CD4-positive, alpha-beta T cell (primary cell): Measurements from ENCODE around the gene TRAK1. TPM values are rescaled to one million over a fixed set of nuclear protein-coding genes. Genes with fewer than 3 reads are reported as not detected.

ENCODE experiments used
- ATAC-seq: fragments of 200-7000 bp; cut with Tn5 transposase; one replicate; pipeline ENCODE4 v1.10.0; 2022; ENCODE audit warnings: mild to moderate bottlenecking; ENCODE audit not compliant: poor library complexity
- CTCF ChIA-PET: fragments of 350-600 bp; sonication (Branson Sonifier 250); formaldehyde crosslinking; loops from one replicate; lab custom pipeline; 2021; ENCODE audit warnings: antibody characterized with exemption, inconsistent platforms; lab: Charles Lee
- POLR2A ChIA-PET: fragments of 350-600 bp; sonication (Branson Sonifier 250); formaldehyde crosslinking; loops from one replicate; lab custom pipeline; 2021; ENCODE audit warnings: antibody characterized with exemption, inconsistent platforms; lab: Charles Lee
- DNase-seq, 14 experiments: peaks; one replicate each; pipeline ENCODE4 v3.0.0-alpha.2; 2013 to 2020; ENCODE audit warnings: mixed read lengths in 2 of 14
- H3K27ac ChIP-seq, 2 donors: one replicate each; pipeline versions ENCODE4 v1.5.1 to v1.7.0; 2013; ENCODE audit warnings: low read length in 2 of 2, low read depth in 1 of 2, mild to moderate bottlenecking in 1 of 2
- H3K27me3 ChIP-seq, 2 experiments: 1 replicate in 1 of 2; 2 replicates in 1 of 2; pipeline versions ENCODE4 v1.6.1 to v1.7.0; 2013; ENCODE audit warnings: low read length in 2 of 2, control low read depth in 1 of 2, mild to moderate bottlenecking in 1 of 2, moderate library complexity in 1 of 2; ENCODE audit not compliant: insufficient read depth in 2 of 2, control insufficient read depth in 1 of 2
- H3K36me3 ChIP-seq: one replicate; pipeline ENCODE4 v1.6.1; 2013; ENCODE audit warnings: low read length, control low read depth; ENCODE audit not compliant: insufficient read depth
- H3K4me1 ChIP-seq: one replicate; pipeline ENCODE4 v1.6.1; 2013; ENCODE audit warnings: low read length, control low read depth; ENCODE audit not compliant: insufficient read depth
- H3K4me3 ChIP-seq: one replicate; pipeline ENCODE4 v1.5.1; 2013; ENCODE audit warnings: mild to moderate bottlenecking, low read length, moderate library complexity
- H3K9me3 ChIP-seq, 2 experiments: 1 replicate in 1 of 2; 2 replicates in 1 of 2; pipeline versions ENCODE4 v1.6.1 to v1.7.0; 2013; ENCODE audit warnings: low read length in 2 of 2, mild to moderate bottlenecking in 2 of 2, control low read depth in 1 of 2, moderate library complexity in 1 of 2; ENCODE audit not compliant: control insufficient read depth in 1 of 2, insufficient read depth in 1 of 2
- H3K27ac Mint-ChIP-seq: one replicate; pipeline ENCODE4 v1.8.0; 2020; ENCODE audit warnings: mixed read lengths
- H3K27me3 Mint-ChIP-seq: one replicate; pipeline ENCODE4 v1.8.0; 2021; ENCODE audit warnings: mixed read lengths
- H3K36me3 Mint-ChIP-seq: one replicate; pipeline ENCODE4 v1.8.0; 2021; ENCODE audit warnings: low read depth, mixed read lengths
- H3K4me1 Mint-ChIP-seq: one replicate; pipeline ENCODE4 v1.8.0; 2021; ENCODE audit warnings: low read depth, mixed read lengths
- H3K4me3 Mint-ChIP-seq: one replicate; pipeline ENCODE4 v1.8.0; 2020; ENCODE audit warnings: mild to moderate bottlenecking, mixed read lengths
- H3K9me3 Mint-ChIP-seq: one replicate; pipeline ENCODE4 v1.8.0; 2020; ENCODE audit warnings: mixed read lengths
- intact Hi-C, 2 experiments: fragments of 100-400 bp; cut with DNase I in 1 of 2; cut with micrococcal nuclease in 1 of 2; formaldehyde crosslinking; loops; one replicate each; pipeline versions ENCODE4 v1.15.1 to v1.9.0; 2023 to 2025; cut with DNase I, micrococcal nuclease
- total RNA-seq, 174 experiments: library from RNA in 2 of 174; stranded (reverse) in 2 of 174; gene quantifications; one replicate each; pipeline ENCODE4 v1.2.3 and lab custom pipeline; 2021 to 2026
- TF ChIP-seq, protein P1 (sequence below): fragments of 200-600 bp; IDR thresholded peaks from one replicate; pipeline ENCODE4 v1.8.0; 2022; ENCODE audit warnings: antibody characterized with exemption, mild to moderate bottlenecking

Gene TRAK1
- total RNA-seq, 2 experiments from 2014 or later: 16.0 to 16.7 TPM

DNA sequence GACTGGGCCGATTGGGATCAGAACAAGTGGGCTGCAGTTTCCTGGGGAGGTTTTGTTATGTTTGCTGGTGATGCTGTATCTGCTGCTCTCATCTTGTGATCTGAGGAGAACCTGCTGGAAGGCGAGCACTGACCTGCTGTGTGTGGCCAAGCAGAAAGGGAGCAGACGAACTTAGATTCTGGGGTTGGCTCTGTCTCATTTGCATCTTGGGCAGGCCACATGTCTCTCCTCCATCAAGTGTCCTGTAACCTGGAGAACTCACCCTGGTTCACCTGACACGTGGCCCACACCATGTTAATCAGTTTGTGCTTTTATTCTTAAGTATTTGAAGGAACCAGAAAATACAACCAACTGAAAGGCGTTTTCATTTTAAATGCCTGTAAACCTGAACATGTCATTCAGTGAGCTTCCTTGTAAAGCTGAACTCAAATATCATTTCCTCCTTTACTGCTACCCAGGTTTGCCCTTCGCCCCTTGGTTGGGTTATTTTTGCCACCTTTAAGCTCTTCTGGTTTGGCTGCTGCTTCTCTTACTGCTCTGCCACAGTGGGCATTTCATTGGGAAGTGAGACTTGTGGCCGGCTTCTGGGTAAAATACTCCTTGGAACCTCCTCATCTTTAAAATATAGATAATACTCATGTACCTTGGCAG is 33.5 kb upstream of the TRAK1 start:
- TF ChIP-seq, protein P1, sequence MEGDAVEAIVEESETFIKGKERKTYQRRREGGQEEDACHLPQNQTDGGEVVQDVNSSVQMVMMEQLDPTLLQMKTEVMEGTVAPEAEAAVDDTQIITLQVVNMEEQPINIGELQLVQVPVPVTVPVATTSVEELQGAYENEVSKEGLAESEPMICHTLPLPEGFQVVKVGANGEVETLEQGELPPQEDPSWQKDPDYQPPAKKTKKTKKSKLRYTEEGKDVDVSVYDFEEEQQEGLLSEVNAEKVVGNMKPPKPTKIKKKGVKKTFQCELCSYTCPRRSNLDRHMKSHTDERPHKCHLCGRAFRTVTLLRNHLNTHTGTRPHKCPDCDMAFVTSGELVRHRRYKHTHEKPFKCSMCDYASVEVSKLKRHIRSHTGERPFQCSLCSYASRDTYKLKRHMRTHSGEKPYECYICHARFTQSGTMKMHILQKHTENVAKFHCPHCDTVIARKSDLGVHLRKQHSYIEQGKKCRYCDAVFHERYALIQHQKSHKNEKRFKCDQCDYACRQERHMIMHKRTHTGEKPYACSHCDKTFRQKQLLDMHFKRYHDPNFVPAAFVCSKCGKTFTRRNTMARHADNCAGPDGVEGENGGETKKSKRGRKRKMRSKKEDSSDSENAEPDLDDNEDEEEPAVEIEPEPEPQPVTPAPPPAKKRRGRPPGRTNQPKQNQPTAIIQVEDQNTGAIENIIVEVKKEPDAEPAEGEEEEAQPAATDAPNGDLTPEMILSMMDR: no peak
- no peak for DNase-seq
- no peaks in the 10 kb centered on the region for H3K27me3 ChIP-seq
- no peaks in the 10 kb centered on the region for H3K9me3 ChIP-seq
- Mint-ChIP-seq H3K4me3 (no peak overlapping the region), H3K27ac (no peak overlapping the region), H3K36me3 (no peaks in the 10 kb centered on the region), H3K4me1 (peaks cover 14% of the 10 kb centered on the region), H3K27me3 (no peaks in the 10 kb centered on the region), H3K9me3 (no peaks in the 10 kb centered on the region)
- ATAC-seq: no peak
- H3K27ac ChIP-seq: no peak overlapping the region
- no peaks in the 10 kb centered on the region for H3K36me3 ChIP-seq
- ChIA-PET CTCF (interaction anchor here (0.6 kb wide), 1 partner anchor 58 kb away, joined by 4 read pairs; no protein-coding TSS in a partner anchor), POLR2A (no interaction called here)
- H3K4me1 ChIP-seq: no peaks in the 10 kb centered on the region
- H3K4me3 ChIP-seq: no peak overlapping the region
- intact Hi-C loops: no loop called here

DNA sequence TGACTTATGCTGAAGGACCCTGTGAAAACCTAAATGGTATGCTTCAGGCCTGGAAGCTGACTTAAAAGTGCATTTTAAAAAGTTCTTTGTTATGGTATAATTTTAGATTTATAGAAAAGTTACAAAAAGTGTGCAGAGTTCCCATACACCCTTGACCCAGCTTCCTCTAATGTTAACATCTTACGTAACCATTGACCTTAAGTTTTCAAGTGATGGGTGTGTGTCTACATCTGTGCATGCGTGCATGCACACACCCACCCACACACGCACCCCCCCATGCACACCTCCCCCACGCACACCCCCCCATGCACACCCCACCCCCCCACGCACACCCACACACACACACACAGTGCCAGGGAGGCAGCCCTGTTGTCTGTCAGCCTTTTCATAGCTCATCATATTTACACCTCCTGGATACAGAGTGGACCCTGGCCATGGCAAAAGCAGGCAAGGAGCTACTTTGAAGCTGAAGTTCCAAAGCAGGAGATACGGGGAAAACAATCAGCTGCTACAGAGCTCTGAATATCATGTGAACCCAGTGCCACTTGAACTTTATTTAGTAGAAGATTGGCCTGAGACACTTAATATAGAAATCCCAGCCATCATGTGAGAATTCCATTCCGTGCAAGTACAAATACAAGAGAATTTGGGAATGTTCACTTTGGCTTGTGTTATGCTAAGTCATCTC is 30.0 kb upstream of the TRAK1 start:
- peaks cover 10% of the 10 kb centered on the region for H3K4me1 Mint-ChIP-seq
- intact Hi-C loops: no loop called here
- Histone ChIP-seq H3K27me3 (no peaks in the 10 kb centered on the region), H3K4me1 (peaks cover under 1% of the 10 kb centered on the region), H3K27ac (no peak overlapping the region), H3K36me3 (no peaks in the 10 kb centered on the region), H3K4me3 (no peak overlapping the region), H3K9me3 (no peaks in the 10 kb centered on the region)
- TF ChIP-seq, protein P1: no peak
- no peak overlapping the region for H3K4me3 Mint-ChIP-seq
- H3K27ac Mint-ChIP-seq: no peak overlapping the region
- ATAC-seq: no peak
- H3K36me3 Mint-ChIP-seq: no peaks in the 10 kb centered on the region
- CTCF ChIA-PET: interaction anchor here (0.9 kb wide), 1 partner anchor 16 kb away, joined by 3 read pairs; no protein-coding TSS in a partner anchor
- POLR2A ChIA-PET: no interaction called here
- no peaks in the 10 kb centered on the region for H3K9me3 Mint-ChIP-seq
- DNase-seq: no peak
- H3K27me3 Mint-ChIP-seq: no peaks in the 10 kb centered on the region

DNA sequence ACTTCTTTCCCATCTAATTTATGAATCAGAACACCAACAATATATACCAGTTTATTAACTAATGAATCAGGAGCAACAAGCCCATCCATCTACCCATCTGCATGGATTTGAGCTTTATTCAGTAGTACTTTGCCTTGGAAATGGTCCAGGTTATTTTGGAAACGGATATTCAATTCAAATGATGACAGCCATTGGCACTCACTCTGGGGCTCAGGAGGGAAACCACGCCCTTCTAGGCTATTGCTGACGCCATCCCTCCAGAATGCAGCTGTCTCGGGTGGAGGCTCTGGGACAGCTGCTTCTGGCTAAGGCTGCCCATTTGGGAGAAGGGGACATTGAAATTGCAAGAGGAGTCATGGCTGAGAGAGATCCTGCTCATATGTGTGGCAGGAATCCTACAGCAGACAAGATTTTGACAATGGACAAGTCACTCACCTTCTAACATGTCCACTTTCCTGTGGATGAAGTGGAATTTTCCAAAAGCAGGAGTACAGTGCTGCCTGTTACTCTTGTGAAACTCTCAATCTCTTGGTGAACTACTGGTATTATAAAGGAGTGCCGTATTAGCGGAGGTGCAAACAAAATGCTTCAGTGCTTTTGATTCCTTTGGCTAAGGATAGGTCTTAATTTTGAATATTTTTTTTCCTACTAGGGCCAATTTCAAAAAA is 29.3 kb upstream of the TRAK1 start:
- H3K27ac ChIP-seq: no peak overlapping the region
- DNase-seq (no peak), ATAC-seq (no peak)
- H3K9me3 ChIP-seq: no peaks in the 10 kb centered on the region
- no peak overlapping the region for H3K27ac Mint-ChIP-seq
- H3K4me3 Mint-ChIP-seq: no peak overlapping the region
- H3K27me3 ChIP-seq: no peaks in the 10 kb centered on the region
- H3K27me3 Mint-ChIP-seq: no peaks in the 10 kb centered on the region
- H3K9me3 Mint-ChIP-seq: no peaks in the 10 kb centered on the region
- peaks cover 7% of the 10 kb centered on the region for H3K4me1 ChIP-seq
- POLR2A ChIA-PET: no interaction called here
- peaks cover 15% of the 10 kb centered on the region for H3K4me1 Mint-ChIP-seq
- no peaks in the 10 kb centered on the region for H3K36me3 Mint-ChIP-seq
- intact Hi-C loops: no loop called here
- CTCF ChIA-PET: no interaction called here
- H3K36me3 ChIP-seq: no peaks in the 10 kb centered on the region
- H3K4me3 ChIP-seq: no peak overlapping the region
- TF ChIP-seq, protein P1: no peak
